HEK293 (cell line): ENCODE results near the gene SPPL2C.

ENCODE experiments used
- CTCF ChIA-PET: fragments of 350-600 bp; formaldehyde crosslinking; extraction: SDS; loops from one replicate; lab custom pipeline; 2021; ENCODE audit warnings: antibody characterized with exemption; lab: Yijun Ruan, JAX
- POLR2A ChIA-PET: fragments of 300-600 bp; formaldehyde crosslinking; extraction: SDS; loops from one replicate; lab custom pipeline; 2020; ENCODE audit warnings: antibody characterized with exemption, inconsistent platforms; lab: Yijun Ruan, JAX
- H3K27ac ChIP-seq: fragments of 200-500 bp; sonication (Bioruptor generic); 2 replicates; pipeline ENCODE4 v1.5.1; 2014; ENCODE audit warnings: low read depth, low read length, control low read depth, inconsistent platforms; ENCODE audit errors: extremely low read depth
- H3K36me3 ChIP-seq, 2 experiments: fragments of 200-500 bp in 1 of 2; sonication (Bioruptor generic) in 1 of 2; 1 replicate in 1 of 2; 2 replicates in 1 of 2; pipeline ENCODE4 v1.5.1; 2014 to 2017; ENCODE audit warnings: inconsistent platforms in 2 of 2, low read length in 2 of 2; ENCODE audit not compliant: control insufficient read depth in 2 of 2, insufficient read depth in 1 of 2
- H3K4me1 ChIP-seq: fragments of 200-500 bp; sonication (Bioruptor generic); 2 replicates; pipeline ENCODE4 v1.5.1; 2014; ENCODE audit warnings: mild to moderate bottlenecking, low read length, inconsistent platforms; ENCODE audit not compliant: control insufficient read depth, insufficient read depth
- H3K4me3 ChIP-seq: 2 replicates; pipeline ENCODE4 v1.5.1; 2011; ENCODE audit warnings: low read depth, mild to moderate bottlenecking, control low read depth, low read length, moderate library complexity
- H3K9me3 ChIP-seq: fragments of 200-500 bp; sonication (Bioruptor generic); 2 replicates; pipeline ENCODE4 v1.5.1; 2014; ENCODE audit warnings: low read depth, low read length, inconsistent platforms; ENCODE audit not compliant: control insufficient read depth, insufficient read depth
- BCL11A ChIP-seq: fragments of 450-650 bp; formaldehyde crosslinking; IDR thresholded peaks from 2 replicates; pipeline ENCODE4 v1.5.1; 2016; ENCODE audit warnings: low read depth, missing biosample characterization, missing genetic modification characterization
- BCL6B ChIP-seq: fragments of 450-650 bp; formaldehyde crosslinking; IDR thresholded peaks from 2 replicates; pipeline ENCODE4 v1.5.1; 2017; ENCODE audit warnings: missing biosample characterization, missing genetic modification characterization
- HIC1 ChIP-seq: fragments of 450-650 bp; formaldehyde crosslinking; IDR thresholded peaks from 2 replicates; pipeline ENCODE4 v1.5.1; 2016; ENCODE audit warnings: missing biosample characterization, missing genetic modification characterization
- HOXD13 ChIP-seq: sonication (generic); formaldehyde crosslinking; IDR thresholded peaks from 2 replicates; pipeline ENCODE4 v1.8.0; 2022; ENCODE audit warnings: missing genetic modification reagents, borderline replicate concordance
- IKZF3 ChIP-seq: fragments of 450-650 bp; IDR thresholded peaks from 2 replicates; pipeline ENCODE4 v1.5.0; 2018; ENCODE audit warnings: missing biosample characterization, mild to moderate bottlenecking, missing genetic modification characterization, moderate library complexity
- MEIS1 ChIP-seq: sonication (generic); formaldehyde crosslinking; IDR thresholded peaks from 2 replicates; pipeline ENCODE4 v1.8.1; 2022; ENCODE audit warnings: missing genetic modification reagents, mild to moderate bottlenecking, borderline replicate concordance
- RBAK ChIP-seq: fragments of 450-650 bp; formaldehyde crosslinking; IDR thresholded peaks from 2 replicates; pipeline ENCODE4 v1.5.1; 2016; ENCODE audit warnings: missing biosample characterization, missing genetic modification characterization
- REST ChIP-seq: fragments of 450-650 bp; formaldehyde crosslinking; IDR thresholded peaks from 2 replicates; pipeline ENCODE4 v1.5.1; 2016; ENCODE audit warnings: missing biosample characterization, missing genetic modification characterization
- SP2 ChIP-seq: fragments of 450-650 bp; formaldehyde crosslinking; IDR thresholded peaks from 2 replicates; pipeline ENCODE4 v1.5.1; 2016; ENCODE audit warnings: missing biosample characterization, missing genetic modification characterization
- ZBTB6 ChIP-seq: fragments of 450-650 bp; formaldehyde crosslinking; IDR thresholded peaks from 2 replicates; pipeline ENCODE4 v1.5.1; 2017; ENCODE audit warnings: missing biosample characterization, missing genetic modification characterization
- ZBTB8A ChIP-seq: fragments of 450-650 bp; formaldehyde crosslinking; IDR thresholded peaks from 2 replicates; pipeline ENCODE4 v1.5.1; 2016; ENCODE audit warnings: missing biosample characterization, missing genetic modification characterization
- ZNF121 ChIP-seq: fragments of 450-650 bp; formaldehyde crosslinking; IDR thresholded peaks from 2 replicates; pipeline ENCODE4 v1.5.1; 2016; ENCODE audit warnings: missing biosample characterization, missing genetic modification characterization
- ZNF157 ChIP-seq: fragments of 450-650 bp; formaldehyde crosslinking; IDR thresholded peaks from 2 replicates; pipeline ENCODE4 v1.5.1; 2016; ENCODE audit warnings: missing biosample characterization, missing genetic modification characterization
- ZNF184 ChIP-seq: fragments of 450-650 bp; IDR thresholded peaks from 2 replicates; pipeline ENCODE4 v1.5.1; 2018; ENCODE audit warnings: missing biosample characterization, mild to moderate bottlenecking, missing genetic modification characterization
- ZNF23 ChIP-seq: fragments of 450-650 bp; formaldehyde crosslinking; IDR thresholded peaks from 2 replicates; pipeline ENCODE4 v1.5.1; 2016; ENCODE audit warnings: missing biosample characterization, missing genetic modification characterization, borderline replicate concordance
- ZNF449 ChIP-seq: fragments of 450-650 bp; formaldehyde crosslinking; IDR thresholded peaks from 2 replicates; pipeline ENCODE4 v1.5.1; 2017; ENCODE audit warnings: missing biosample characterization, mild to moderate bottlenecking, missing genetic modification characterization, moderate library complexity
- ZNF473 ChIP-seq: fragments of 450-650 bp; formaldehyde crosslinking; IDR thresholded peaks from 2 replicates; pipeline ENCODE4 v1.5.1; 2017; ENCODE audit warnings: missing biosample characterization, missing genetic modification characterization
- ZNF510 ChIP-seq: fragments of 450-650 bp; formaldehyde crosslinking; IDR thresholded peaks from 2 replicates; pipeline ENCODE4 v1.5.1; 2018; ENCODE audit warnings: mild to moderate bottlenecking, missing genetic modification characterization, missing biosample characterization; ENCODE audit not compliant: insufficient replicate concordance
- ZNF623 ChIP-seq: fragments of 450-650 bp; formaldehyde crosslinking; IDR thresholded peaks from 2 replicates; pipeline ENCODE4 v1.5.1; 2016; ENCODE audit warnings: missing biosample characterization, missing genetic modification characterization
- ZNF629 ChIP-seq: fragments of 450-650 bp; formaldehyde crosslinking; IDR thresholded peaks from 2 replicates; pipeline ENCODE4 v1.5.1; 2017; ENCODE audit warnings: missing biosample characterization, missing genetic modification characterization
- ZNF830 ChIP-seq: fragments of 450-650 bp; IDR thresholded peaks from 2 replicates; pipeline ENCODE4 v1.5.0; 2018; ENCODE audit warnings: missing biosample characterization, missing genetic modification characterization, low read depth, mild to moderate bottlenecking, moderate library complexity
- ZNF843 ChIP-seq: fragments of 450-650 bp; formaldehyde crosslinking; IDR thresholded peaks from 2 replicates; pipeline ENCODE4 v1.5.1; 2016; ENCODE audit warnings: missing biosample characterization, missing genetic modification characterization
- ZSCAN18 ChIP-seq: fragments of 450-650 bp; formaldehyde crosslinking; IDR thresholded peaks from 2 replicates; pipeline ENCODE4 v1.5.1; 2016; ENCODE audit warnings: missing biosample characterization, missing genetic modification characterization

The SPPL2C gene

GRCh38 chr17:45834471-45835396 lies 9.9 kb upstream of the SPPL2C start:
- no peak overlapping the region for H3K27ac ChIP-seq
- H3K36me3 ChIP-seq = no peaks in the 10 kb centered on the region
- no peaks in the 10 kb centered on the region for H3K9me3 ChIP-seq
- CTCF ChIA-PET = interaction anchor here (0.6 to 8.4 kb wide), 8 partner anchors 15 to 557 kb away, joined by 3 to 99 read pairs (median 6); no protein-coding TSS in a partner anchor
- TF ChIP-seq ZNF121 (tag by site-specific recombination) (no peak), BCL11A (tag by site-specific recombination) (no peak), SP2 (tag by site-specific recombination) (no peak), IKZF3 (tag by site-specific recombination) (no peak), ZNF157 (no peak), HIC1 (tag by site-specific recombination) (no peak), RBAK (tag by site-specific recombination) (no peak), ZBTB8A (tag by site-specific recombination) (no peak), ZNF843 (no peak), ZNF23 (tag by site-specific recombination) (no peak), HOXD13 (CRISPR knock-in tag) (no peak)
- H3K4me3 ChIP-seq = no peak overlapping the region
- POLR2A ChIA-PET = interaction anchor here (0.6 kb wide), 1 partner anchor 157 kb away, joined by 3 read pairs; no protein-coding TSS in a partner anchor
- H3K4me1 ChIP-seq = no peaks in the 10 kb centered on the region

- POLR2A ChIA-PET = no interaction called here
- H3K27ac ChIP-seq = no peak overlapping the region
- no peaks in the 10 kb centered on the region for H3K36me3 ChIP-seq
- no peak overlapping the region for H3K4me3 ChIP-seq
- CTCF ChIA-PET = interaction anchor here (0.6 to 2.2 kb wide), 7 partner anchors 9 to 410 kb away, joined by 3 to 10 read pairs (median 4); no protein-coding TSS in a partner anchor
- H3K9me3 ChIP-seq = no peaks in the 10 kb centered on the region
- H3K4me1 ChIP-seq = no peaks in the 10 kb centered on the region
- TF ChIP-seq REST (tag by site-specific recombination) = no peak
- TF ChIP-seq ZBTB6 (tag by site-specific recombination) = no peak
- TF ChIP-seq ZNF449 (tag by site-specific recombination) = no peak
- TF ChIP-seq ZSCAN18 (tag by site-specific recombination) = no peak
- no peak for TF ChIP-seq ZNF473 (tag by site-specific recombination)
- TF ChIP-seq ZNF830 (tag by site-specific recombination) = no peak
- TF ChIP-seq ZNF510 = no peak
- no peak for TF ChIP-seq ZNF629 (tag by site-specific recombination)
- no peak for TF ChIP-seq ZNF623 (tag by site-specific recombination)
- TF ChIP-seq ZNF184 (tag by site-specific recombination) = no peak
- TF ChIP-seq MEIS1 = no peak
- TF ChIP-seq BCL6B (tag by site-specific recombination) = no peak
Measured at GRCh38 chr17:45835481-45835880, 9.2 kb upstream of the SPPL2C start.
